ENCODE results near the gene EPB41L5. TPM values are rescaled to one million over a fixed set of nuclear protein-coding genes. Genes with fewer than 3 reads are reported as not detected.

The EPB41L5 gene
- total RNA-seq, 1 donor from 2014 or later, result 93.7 TPM

- intact Hi-C loops (cut with DNase I), result no loop called here
- TF ChIP-seq, protein P1, sequence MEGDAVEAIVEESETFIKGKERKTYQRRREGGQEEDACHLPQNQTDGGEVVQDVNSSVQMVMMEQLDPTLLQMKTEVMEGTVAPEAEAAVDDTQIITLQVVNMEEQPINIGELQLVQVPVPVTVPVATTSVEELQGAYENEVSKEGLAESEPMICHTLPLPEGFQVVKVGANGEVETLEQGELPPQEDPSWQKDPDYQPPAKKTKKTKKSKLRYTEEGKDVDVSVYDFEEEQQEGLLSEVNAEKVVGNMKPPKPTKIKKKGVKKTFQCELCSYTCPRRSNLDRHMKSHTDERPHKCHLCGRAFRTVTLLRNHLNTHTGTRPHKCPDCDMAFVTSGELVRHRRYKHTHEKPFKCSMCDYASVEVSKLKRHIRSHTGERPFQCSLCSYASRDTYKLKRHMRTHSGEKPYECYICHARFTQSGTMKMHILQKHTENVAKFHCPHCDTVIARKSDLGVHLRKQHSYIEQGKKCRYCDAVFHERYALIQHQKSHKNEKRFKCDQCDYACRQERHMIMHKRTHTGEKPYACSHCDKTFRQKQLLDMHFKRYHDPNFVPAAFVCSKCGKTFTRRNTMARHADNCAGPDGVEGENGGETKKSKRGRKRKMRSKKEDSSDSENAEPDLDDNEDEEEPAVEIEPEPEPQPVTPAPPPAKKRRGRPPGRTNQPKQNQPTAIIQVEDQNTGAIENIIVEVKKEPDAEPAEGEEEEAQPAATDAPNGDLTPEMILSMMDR (IDR thresholded peaks at IDR 0.05), result no peak
- H3K4me3 ChIP-seq, result no peak overlapping the region
- DNase-seq (no peak), ATAC-seq (no peak)
- no peaks in the 10 kb centered on the region for H3K36me3 ChIP-seq
- no peaks in the 10 kb centered on the region for H3K27me3 ChIP-seq (ENCODE audit: low read depth)
- H3K4me1 ChIP-seq, result no peaks in the 10 kb centered on the region
- H3K9me3 ChIP-seq, result no peaks in the 10 kb centered on the region
- H3K27ac ChIP-seq, result no peak overlapping the region
Observed at GRCh38 chr2:120140866-120141265, 128.0 kb downstream of the EPB41L5 start.

DNA sequence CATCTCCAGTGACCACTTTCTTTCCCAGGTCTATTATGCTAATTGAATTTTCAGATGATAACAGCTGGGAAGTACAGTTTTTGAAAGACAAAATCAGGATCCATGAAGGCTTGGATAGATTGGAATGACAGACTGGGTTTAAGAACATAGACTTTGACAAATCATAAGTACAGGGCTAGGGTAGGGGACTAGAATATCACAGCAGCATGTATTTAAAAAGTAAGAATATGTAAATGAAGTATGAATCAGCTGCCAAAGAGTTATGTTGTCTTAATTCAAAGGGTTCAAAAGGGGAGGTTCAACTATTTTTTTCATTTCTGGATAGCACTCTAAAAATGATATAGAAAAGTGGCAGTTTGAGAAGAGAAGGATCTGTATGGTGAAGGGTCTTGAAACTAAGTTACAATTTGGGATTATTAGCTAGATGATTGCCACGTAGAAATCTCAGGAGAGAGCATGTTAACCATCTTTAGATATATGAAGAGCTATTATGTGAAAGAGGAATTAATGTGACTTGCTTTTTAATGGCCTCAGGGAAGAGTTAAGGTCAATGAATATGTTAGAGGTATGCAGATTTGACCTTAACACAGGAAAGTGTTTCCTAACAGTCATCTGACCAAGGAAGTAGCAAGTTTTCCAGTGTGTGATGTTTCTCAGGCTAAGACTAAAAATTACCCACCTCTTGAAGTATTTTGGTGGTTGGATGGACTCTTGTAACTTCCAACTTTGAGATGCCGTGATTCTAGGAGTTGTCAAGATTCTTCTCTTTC is 128.6 kb downstream of the EPB41L5 start:
- TF ChIP-seq, protein P1 (IDR thresholded peaks at IDR 0.05), result no peak
- intact Hi-C loops (cut with DNase I), result no loop called here
- ATAC-seq (no peak), DNase-seq (no peak)
- Histone ChIP-seq H3K36me3 (no peaks in the 10 kb centered on the region), H3K4me1 (no peaks in the 10 kb centered on the region), H3K27ac (no peak overlapping the region), H3K9me3 (no peaks in the 10 kb centered on the region), H3K4me3 (no peak overlapping the region), H3K27me3 (ENCODE audit: low read depth) (no peaks in the 10 kb centered on the region)

GRCh38 chr2:120142528-120143219 is 129.8 kb downstream of the EPB41L5 start:
- TF ChIP-seq, protein P1 (IDR thresholded peaks at IDR 0.05), result no peak
- H3K9me3 ChIP-seq, result no peaks in the 10 kb centered on the region
- H3K4me1 ChIP-seq, result no peaks in the 10 kb centered on the region
- no peak overlapping the region for H3K4me3 ChIP-seq
- DNase-seq, result no peak
- no peaks in the 10 kb centered on the region for H3K36me3 ChIP-seq
- H3K27me3 ChIP-seq (ENCODE audit: low read depth), result no peaks in the 10 kb centered on the region
- intact Hi-C loops (cut with DNase I), result no loop called here
- no peak overlapping the region for H3K27ac ChIP-seq
- ATAC-seq, result no peak

DNA sequence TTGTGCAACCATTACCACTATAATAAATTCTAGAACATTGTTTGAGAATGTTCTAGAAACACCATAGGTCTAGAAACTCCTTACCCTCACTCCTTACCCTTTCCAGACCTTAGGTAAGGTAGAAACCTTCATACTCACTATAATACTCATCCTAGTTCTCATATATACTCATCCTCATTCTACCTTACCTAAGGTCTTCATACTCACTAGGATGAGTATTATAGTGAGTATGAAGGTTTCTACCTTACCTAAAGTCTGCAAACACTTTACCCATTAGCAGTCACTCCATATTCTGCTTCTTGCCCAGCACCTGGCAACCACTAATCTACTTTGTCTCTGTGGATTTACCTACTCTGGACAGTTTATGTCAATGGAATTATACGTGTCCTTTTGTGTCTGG is 135.4 kb downstream of the EPB41L5 start:
- Histone ChIP-seq H3K36me3 (no peaks in the 10 kb centered on the region), H3K27me3 (ENCODE audit: low read depth) (no peaks in the 10 kb centered on the region), H3K27ac (no peak overlapping the region), H3K4me1 (no peaks in the 10 kb centered on the region), H3K9me3 (peaks cover 16% of the 10 kb centered on the region), H3K4me3 (no peak overlapping the region)
- intact Hi-C loops (cut with DNase I), result no loop called here
- no peak for DNase-seq
- TF ChIP-seq, protein P1 (IDR thresholded peaks at IDR 0.05), result no peak
- no peak for ATAC-seq

DNA sequence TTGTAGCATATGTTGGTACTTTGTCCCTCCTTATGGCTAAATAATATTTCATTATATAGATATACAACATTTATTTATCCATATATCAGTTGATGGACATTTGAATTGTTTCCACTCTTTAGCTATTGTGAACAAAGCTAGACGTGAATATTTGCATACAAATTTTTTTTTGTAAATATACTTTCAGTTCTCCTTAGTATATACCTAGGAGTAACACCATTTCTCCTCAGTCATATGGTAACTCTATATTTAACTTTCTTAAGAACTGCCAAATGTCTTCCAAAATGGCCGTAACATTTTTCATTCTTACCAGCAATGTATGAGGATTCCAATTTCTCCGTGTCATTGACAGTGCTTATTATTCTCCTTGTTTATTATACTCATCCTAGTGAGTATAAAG is 135.8 kb downstream of the EPB41L5 start:
- no peak for DNase-seq
- ATAC-seq, result no peak
- peaks cover 16% of the 10 kb centered on the region for H3K9me3 ChIP-seq
- H3K4me1 ChIP-seq, result no peaks in the 10 kb centered on the region
- H3K27me3 ChIP-seq (ENCODE audit: low read depth), result no peaks in the 10 kb centered on the region
- H3K4me3 ChIP-seq, result no peak overlapping the region
- intact Hi-C loops (cut with DNase I), result no loop called here
- no peak overlapping the region for H3K27ac ChIP-seq
- no peaks in the 10 kb centered on the region for H3K36me3 ChIP-seq
- TF ChIP-seq, protein P1 (IDR thresholded peaks at IDR 0.05), result no peak

Data from lower lobe of right lung (tissue), 2 donors.